ENCODE measurements around the gene COQ9. TPM values are rescaled to one million over a fixed set of nuclear protein-coding genes. Genes with fewer than 3 reads are reported as not detected.

The COQ9 gene
- total RNA-seq, 2 experiments from 2014 or later: 37.1 to 40.3 TPM

DNA sequence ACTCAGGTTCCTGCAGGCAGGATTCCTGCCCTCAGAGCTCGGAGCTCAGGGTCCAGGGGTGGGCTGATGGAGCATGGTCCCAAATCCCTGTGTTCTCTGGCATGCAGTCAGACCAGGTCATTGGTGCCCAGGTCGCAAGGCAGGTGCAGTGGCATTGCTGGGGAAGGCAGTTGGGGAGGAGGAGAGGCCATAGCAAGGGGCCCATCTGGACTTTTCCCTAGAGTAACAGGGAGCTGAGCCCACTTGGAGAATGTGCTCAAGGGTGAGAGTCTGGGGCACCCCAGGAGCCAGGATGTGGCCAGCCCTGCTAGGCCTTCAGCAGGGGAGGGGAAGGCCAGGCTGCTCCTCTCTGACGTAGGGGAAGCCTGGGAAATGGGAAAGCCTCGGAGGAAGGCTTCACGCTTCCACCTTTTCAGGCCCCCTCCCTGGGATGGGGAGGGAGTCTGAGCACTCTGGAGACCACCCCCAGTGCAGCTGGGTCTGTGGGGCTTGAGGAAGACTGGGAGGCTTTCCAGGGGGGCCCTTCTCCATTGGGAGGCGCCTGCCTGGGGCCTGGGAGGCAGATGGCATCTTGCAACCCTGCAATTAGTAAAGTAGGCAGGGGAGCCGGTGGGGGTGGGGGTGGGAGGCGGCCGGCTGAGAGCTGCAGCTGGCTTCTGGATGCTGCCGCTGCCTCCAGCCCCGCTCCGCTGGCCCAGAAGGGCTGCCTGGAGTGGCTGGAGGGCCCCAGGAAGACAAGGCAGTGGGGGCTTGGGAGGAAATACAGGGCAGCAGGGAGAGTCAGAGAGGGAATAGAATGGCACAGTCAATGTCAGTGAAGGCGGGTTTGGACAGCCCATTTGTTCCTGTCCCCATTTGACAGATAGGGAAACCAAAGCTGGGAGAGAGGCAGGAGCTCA, 60.1 kb downstream of the COQ9 start:
- H3K27me3 Mint-ChIP-seq: no peaks in the 10 kb centered on the region
- H3K9me3 Mint-ChIP-seq: no peaks in the 10 kb centered on the region
- no peak overlapping the region for H3K4me3 Mint-ChIP-seq
- ATAC-seq (ENCODE audit: low read depth): no peak
- peaks cover 2% of the 10 kb centered on the region for H3K4me1 Mint-ChIP-seq
- no peak overlapping the region for H3K27ac Mint-ChIP-seq
- no peak for DNase-seq
- POLR2A ChIA-PET: interaction anchor here (0.9 kb wide), 1 partner anchor 60 kb away, joined by 3 read pairs; the partner anchor contains the start of genes CIAPIN1 and COQ9
- H3K36me3 Mint-ChIP-seq: no peaks in the 10 kb centered on the region

DNA sequence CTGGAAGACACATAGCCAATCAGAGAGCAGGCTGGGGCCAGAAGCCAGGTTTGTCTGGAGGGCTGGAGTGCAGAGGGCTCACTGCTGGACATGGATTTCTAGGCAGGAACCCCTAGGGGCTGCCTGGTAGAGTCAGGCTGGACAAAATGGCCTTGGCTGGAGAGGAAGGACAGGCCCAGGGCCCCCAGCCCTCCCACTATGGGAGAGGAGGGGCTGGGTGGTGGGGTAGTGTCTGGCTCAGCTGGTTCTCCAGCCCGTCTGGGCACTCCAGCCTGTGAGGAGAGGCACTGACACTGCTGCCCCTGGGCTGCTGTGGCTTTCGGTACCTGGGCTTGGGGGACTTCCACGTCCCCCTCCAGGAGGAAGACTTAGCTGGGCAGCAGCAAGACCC, 60.8 kb downstream of the COQ9 start:
- Mint-ChIP-seq H3K4me3 (no peak overlapping the region), H3K27me3 (no peaks in the 10 kb centered on the region), H3K9me3 (no peaks in the 10 kb centered on the region), H3K36me3 (no peaks in the 10 kb centered on the region), H3K4me1 (peaks cover 2% of the 10 kb centered on the region), H3K27ac (no peak overlapping the region)
- POLR2A ChIA-PET: interaction anchor here (0.9 kb wide), 1 partner anchor 61 kb away, joined by 3 read pairs; the partner anchor contains the start of genes CIAPIN1 and COQ9
- no peak for DNase-seq
- ATAC-seq (ENCODE audit: low read depth): no peak

DNA sequence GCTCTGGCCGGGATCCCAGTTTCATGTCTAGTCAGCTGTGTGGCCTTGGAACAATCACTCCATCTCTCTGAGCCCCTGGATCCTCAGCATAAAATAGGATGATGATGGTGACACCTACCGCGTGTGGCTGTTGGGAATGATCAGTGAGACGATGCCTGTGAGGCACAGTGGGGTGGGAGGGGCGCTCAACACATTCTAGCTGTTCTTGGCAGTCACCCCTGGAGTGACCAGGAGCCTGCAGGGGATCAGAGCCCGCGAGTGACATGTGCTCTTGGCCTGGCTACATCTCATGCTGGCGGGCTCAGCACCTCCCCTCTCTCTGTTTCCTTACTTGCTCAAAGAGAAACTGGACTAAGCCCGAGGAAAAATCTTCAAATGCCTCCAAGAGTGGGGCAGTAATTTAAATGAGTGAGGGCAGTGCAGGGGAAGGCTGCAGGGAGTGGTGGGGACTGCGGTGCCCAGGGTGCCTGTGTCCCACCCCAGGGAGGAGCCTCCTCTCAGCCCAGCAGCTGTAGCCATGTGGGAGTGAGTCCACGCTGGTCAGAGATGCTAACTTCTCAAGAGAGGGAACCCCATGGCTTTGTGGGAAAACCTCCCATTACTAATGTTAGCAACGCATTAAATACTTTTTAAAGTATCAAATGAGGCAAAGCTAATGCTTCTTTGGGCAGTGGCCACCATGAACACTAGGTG, 62.1 kb downstream of the COQ9 start:
- Mint-ChIP-seq H3K36me3 (no peaks in the 10 kb centered on the region), H3K27ac (no peak overlapping the region), H3K4me1 (peaks cover 2% of the 10 kb centered on the region), H3K27me3 (no peaks in the 10 kb centered on the region), H3K9me3 (no peaks in the 10 kb centered on the region), H3K4me3 (no peak overlapping the region)
- ATAC-seq (ENCODE audit: low read depth) (no peak), DNase-seq (no peak)
- POLR2A ChIA-PET: no interaction called here

DNA sequence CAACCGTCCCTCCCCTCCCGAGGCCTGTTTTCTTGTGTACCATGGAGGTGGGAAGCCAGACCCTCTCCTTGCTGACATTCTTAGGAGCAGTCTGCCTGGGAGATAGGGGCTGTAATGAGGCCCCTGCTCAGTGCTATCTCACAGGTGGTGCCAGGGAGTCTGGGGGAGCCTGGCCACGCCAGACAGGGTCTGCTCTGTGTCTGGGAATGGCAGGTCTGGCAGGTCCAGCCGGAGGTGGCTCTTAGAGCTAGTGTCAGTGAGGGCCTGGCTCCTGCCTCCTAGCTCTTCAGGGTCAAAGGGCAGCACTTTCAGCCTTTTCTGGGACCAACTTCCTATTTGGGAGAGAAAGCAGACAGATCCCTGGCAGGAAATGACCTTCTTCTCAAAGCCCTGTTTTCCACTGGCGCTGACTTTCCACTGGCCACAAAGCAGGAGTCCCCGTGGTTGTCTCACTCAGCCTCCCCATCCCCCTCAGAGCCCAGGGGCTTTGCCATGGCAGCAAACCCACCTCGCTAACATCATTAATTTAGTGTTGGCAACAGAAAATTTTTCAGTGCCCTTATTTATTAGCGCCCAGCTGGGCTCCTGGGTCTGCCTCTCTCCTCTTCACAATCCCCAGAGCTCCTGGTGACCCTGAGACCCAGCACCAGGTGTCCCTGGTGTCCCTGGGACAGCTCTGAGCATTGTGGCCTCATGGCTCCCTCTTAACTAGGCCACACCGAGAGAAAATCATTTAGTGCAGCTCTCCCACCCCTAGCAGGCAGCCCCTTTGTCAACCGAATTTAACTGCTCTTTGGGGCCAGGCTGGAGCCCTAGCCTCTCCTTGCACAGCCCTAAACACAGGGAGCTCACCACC, 63.0 kb downstream of the COQ9 start:
- no peaks in the 10 kb centered on the region for H3K9me3 Mint-ChIP-seq
- no peak overlapping the region for H3K4me3 Mint-ChIP-seq
- no peak for ATAC-seq (ENCODE audit: low read depth)
- H3K36me3 Mint-ChIP-seq: no peaks in the 10 kb centered on the region
- peaks cover 2% of the 10 kb centered on the region for H3K4me1 Mint-ChIP-seq
- H3K27me3 Mint-ChIP-seq: no peaks in the 10 kb centered on the region
- no peak overlapping the region for H3K27ac Mint-ChIP-seq
- DNase-seq: no peak
- POLR2A ChIA-PET: no interaction called here

Other genes with a start within 250 kb of the COQ9 start
- 10 to 100 TPM; 34.9 to 37.9 TPM for gene ARL2BP, start 202.2 kb upstream of the COQ9 start, total RNA-seq
- under 1 TPM; 0.08 to 0.26 TPM for gene PLLP, start 162.8 kb upstream of the COQ9 start, total RNA-seq
- under 1 TPM; 0.17 to 0.33 TPM for gene CCL22, start 88.7 kb upstream of the COQ9 start, total RNA-seq
- not detected for gene CX3CL1, start 75.0 kb upstream of the COQ9 start, total RNA-seq
- gene CCL17, start 42.7 kb upstream of the COQ9 start, total RNA-seq: not detected
- gene CIAPIN1, start 94 bp upstream of the COQ9 start, total RNA-seq: 10 to 100 TPM; 36.7 to 37.7 TPM
- 10 to 100 TPM; 61.1 to 63.6 TPM for gene POLR2C, start 15.2 kb downstream of the COQ9 start, total RNA-seq
- 1 to 10 TPM; 6.3 to 6.4 TPM for gene DOK4, start 39.0 kb downstream of the COQ9 start, total RNA-seq
- gene CCDC102A, start 89.1 kb downstream of the COQ9 start, total RNA-seq: 10 to 100 TPM; 11.3 to 15.1 TPM
- gene ADGRG5, start 95.2 kb downstream of the COQ9 start, total RNA-seq: 10 to 100 TPM; 14.3 to 15.7 TPM
- gene ADGRG1, start 181.2 kb downstream of the COQ9 start, total RNA-seq: 1 to 10 TPM; 4.3 to 5.6 TPM
- gene ADGRG3, start 220.8 kb downstream of the COQ9 start, total RNA-seq: not detected
- gene DRC7, start 247.3 kb downstream of the COQ9 start, total RNA-seq: under 1 TPM in 1 of 2 experiments, not detected in 1; 0.17 TPM